PC-3 (cell line): ENCODE measurements around the gene A4GALT.

ENCODE experiments used
- EZH2 ChIP-seq: fragments of 300-600 bp; sonication (generic); IDR thresholded peaks from one replicate; pipeline ENCODE4 v1.6.1; 2017; ENCODE audit warnings: antibody characterized with exemption, mild to moderate bottlenecking, low read length; ENCODE audit not compliant: unreplicated experiment
- TF ChIP-seq, protein P1 (sequence below): fragments of 300-600 bp; sonication (generic); conservative IDR thresholded peaks from 2 replicates; pipeline ENCODE4 v1.5.1; 2017; ENCODE audit warnings: antibody characterized with exemption, low read depth, mild to moderate bottlenecking, low read length

DNA sequence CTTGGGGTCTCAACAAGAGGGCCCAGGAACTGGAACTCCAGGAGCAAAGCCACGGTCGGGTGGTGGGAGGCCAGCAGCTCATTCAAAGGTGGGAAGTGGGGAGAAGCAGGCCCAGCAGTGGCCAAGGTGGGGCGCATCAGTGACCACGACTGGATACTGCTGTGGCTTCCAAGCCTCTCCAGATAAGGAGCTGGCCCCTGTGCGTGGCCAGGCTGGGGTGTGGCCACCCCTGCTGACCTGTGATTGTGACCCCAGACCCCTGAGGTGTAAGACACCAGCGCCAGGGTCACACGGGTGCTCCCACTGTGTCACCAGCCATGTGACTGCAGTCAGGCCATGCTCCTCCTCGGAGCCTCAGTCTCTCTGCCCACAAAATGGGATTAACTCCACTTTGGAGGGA lies 20.3 kb downstream of the A4GALT start:
- no peak for TF ChIP-seq EZH2
- TF ChIP-seq, protein P1, sequence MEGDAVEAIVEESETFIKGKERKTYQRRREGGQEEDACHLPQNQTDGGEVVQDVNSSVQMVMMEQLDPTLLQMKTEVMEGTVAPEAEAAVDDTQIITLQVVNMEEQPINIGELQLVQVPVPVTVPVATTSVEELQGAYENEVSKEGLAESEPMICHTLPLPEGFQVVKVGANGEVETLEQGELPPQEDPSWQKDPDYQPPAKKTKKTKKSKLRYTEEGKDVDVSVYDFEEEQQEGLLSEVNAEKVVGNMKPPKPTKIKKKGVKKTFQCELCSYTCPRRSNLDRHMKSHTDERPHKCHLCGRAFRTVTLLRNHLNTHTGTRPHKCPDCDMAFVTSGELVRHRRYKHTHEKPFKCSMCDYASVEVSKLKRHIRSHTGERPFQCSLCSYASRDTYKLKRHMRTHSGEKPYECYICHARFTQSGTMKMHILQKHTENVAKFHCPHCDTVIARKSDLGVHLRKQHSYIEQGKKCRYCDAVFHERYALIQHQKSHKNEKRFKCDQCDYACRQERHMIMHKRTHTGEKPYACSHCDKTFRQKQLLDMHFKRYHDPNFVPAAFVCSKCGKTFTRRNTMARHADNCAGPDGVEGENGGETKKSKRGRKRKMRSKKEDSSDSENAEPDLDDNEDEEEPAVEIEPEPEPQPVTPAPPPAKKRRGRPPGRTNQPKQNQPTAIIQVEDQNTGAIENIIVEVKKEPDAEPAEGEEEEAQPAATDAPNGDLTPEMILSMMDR, result no peak
